ENCODE data around the gene PCDHB4.
A peak's percentile ranks its signal among the peaks of the same experiment; 100 is the strongest.
"Not testable (repeated sequence)": the region's sequence is repeated elsewhere in the genome, so short reads cannot be mapped to it uniquely, and the experiment has no call there.

PCDHB4 gene

GRCh38 chr5:141150224-141150992, 28.8 kb downstream of the PCDHB4 start:
- no peak for DNase-seq

DNA sequence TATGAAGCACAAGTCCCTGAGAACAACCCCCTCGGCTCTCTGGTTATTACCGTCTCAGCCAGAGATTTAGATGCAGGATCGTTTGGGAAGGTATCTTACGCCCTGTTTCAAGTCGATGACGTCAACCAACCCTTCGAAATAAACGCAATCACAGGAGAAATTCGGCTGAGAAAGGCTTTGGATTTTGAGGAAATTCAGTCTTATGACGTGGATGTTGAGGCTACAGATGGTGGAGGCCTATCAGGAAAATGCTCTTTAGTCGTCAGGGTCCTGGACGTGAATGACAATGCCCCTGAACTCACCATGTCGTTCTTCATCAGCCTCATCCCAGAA, 29.3 kb downstream of the PCDHB4 start:
- DNase-seq: no peak

GRCh38 chr5:141151632-141152031, 30.0 kb downstream of the PCDHB4 start:
- not testable (repeated sequence) for DNase-seq

DNA sequence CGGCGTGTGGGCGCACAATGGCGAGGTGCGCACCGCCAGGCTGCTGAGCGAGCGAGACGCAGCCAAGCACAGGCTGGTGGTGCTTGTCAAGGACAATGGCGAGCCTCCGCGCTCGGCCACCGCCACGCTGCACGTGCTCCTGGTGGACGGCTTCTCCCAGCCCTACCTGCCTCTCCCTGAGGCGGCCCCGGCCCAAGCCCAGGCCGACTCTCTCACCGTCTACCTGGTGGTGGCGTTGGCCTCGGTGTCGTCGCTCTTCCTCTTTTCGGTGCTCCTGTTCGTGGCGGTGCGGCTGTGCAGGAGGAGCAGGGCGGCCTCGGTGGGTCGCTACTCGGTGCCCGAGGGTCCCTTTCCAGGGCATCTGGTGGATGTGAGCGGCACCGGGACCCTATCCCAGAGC, 30.5 kb downstream of the PCDHB4 start:
- DNase-seq: not testable (repeated sequence)

- DNase-seq: no peak
Measured at GRCh38 chr5:141155540-141156374, 34.1 kb downstream of the PCDHB4 start.

- DNase-seq: not testable (repeated sequence)
Measured at GRCh38 chr5:141157356-141157755, 35.7 kb downstream of the PCDHB4 start.

DNA sequence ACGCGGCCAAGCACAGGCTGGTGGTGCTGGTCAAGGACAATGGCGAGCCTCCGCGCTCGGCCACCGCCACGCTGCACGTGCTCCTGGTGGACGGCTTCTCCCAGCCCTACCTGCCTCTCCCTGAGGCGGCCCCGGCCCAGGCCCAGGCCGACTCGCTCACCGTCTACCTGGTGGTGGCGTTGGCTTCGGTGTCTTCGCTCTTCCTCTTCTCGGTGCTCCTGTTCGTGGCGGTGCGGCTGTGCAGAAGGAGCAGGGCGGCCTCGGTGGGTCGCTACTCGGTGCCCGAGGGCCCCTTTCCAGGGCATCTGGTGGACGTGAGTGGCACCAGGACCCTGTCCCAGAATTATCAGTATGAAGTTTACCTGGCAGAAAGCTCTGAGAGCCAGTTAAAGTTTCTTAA, 36.3 kb downstream of the PCDHB4 start:
- DNase-seq: not testable (repeated sequence)

- peak; percentile 31 for DNase-seq
Measured at GRCh38 chr5:141172381-141173204, 51.0 kb downstream of the PCDHB4 start, which contains the start of gene PCDHB7. PCDHB7 (plus strand) TSS chr5:141172644; CDS start chr5:141172836, 192 bp downstream.

GRCh38 chr5:141174291-141175104, 52.9 kb downstream of the PCDHB4 start:
- DNase-seq: not testable (repeated sequence)
